Measurements from ENCODE around the gene SYDE2. TPM values are rescaled to one million over a fixed set of nuclear protein-coding genes. Genes with fewer than 3 reads are reported as not detected.
A peak's percentile ranks its signal among the peaks of the same experiment; 100 is the strongest.

SYDE2 gene
- total RNA-seq, 1 donor from 2014 or later: 23.8 TPM

DNA sequence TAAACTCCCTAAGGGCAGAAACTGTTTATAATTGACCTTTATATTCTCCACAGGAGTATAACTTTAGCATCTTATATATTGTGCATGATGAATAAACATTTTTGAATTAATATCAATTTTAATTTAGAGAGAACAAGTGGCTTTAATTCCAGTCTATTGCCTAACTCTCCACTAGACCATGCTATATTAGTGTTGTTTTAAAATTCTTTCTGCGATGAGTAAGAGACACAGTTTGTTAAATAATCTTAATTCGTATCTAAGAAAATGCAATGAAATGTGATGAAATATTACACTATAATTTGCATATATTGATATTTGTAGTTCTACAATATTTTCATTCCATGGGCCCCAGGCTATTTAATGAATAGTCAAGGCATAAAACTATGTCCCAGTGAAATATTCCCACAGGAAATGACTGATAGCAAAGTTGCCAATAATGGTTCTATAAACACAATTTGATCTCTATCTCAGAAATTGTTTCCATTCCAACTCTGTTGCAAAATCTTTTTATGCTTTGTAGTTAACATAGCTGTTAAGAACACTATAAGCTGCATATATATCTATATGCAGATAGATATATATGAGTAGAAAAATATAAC is 2.9 kb upstream of the SYDE2 start:
- Histone ChIP-seq H3K4me1 (peaks cover 4% of the 10 kb centered on the region), H3K27ac (no peak overlapping the region), H3K9me3 (no peaks in the 10 kb centered on the region), H3K36me3 (no peaks in the 10 kb centered on the region), H3K4me3 (no peak overlapping the region), H3K27me3 (no peaks in the 10 kb centered on the region)
- ATAC-seq (no peak), DNase-seq (no peak)
- intact Hi-C loops (cut with DNase I): no loop called here
- TF ChIP-seq, protein P1, sequence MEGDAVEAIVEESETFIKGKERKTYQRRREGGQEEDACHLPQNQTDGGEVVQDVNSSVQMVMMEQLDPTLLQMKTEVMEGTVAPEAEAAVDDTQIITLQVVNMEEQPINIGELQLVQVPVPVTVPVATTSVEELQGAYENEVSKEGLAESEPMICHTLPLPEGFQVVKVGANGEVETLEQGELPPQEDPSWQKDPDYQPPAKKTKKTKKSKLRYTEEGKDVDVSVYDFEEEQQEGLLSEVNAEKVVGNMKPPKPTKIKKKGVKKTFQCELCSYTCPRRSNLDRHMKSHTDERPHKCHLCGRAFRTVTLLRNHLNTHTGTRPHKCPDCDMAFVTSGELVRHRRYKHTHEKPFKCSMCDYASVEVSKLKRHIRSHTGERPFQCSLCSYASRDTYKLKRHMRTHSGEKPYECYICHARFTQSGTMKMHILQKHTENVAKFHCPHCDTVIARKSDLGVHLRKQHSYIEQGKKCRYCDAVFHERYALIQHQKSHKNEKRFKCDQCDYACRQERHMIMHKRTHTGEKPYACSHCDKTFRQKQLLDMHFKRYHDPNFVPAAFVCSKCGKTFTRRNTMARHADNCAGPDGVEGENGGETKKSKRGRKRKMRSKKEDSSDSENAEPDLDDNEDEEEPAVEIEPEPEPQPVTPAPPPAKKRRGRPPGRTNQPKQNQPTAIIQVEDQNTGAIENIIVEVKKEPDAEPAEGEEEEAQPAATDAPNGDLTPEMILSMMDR (IDR thresholded peaks at IDR 0.05): no peak

DNA sequence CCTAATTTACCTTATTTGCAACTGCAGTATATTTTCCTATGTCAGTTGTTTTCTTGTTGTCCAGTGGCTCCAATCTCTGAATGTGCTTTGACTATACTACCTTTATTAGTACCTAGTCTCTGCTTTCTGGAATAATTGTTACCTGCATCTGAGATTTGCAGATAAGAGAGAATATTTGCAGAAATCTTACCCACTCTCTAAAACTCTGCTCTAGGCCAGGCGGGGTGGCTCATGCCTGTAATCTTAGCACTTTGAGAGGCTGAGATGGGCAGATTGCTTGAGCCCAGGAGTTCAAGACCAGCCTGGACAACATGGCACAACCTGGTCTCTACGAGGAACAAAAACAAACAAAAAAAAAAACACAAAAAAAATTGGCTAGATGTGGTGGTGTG is 2.0 kb upstream of the SYDE2 start:
- TF ChIP-seq, protein P1 (IDR thresholded peaks at IDR 0.05): no peak
- no peak for DNase-seq
- H3K36me3 ChIP-seq: no peaks in the 10 kb centered on the region
- no peaks in the 10 kb centered on the region for H3K9me3 ChIP-seq
- no peaks in the 10 kb centered on the region for H3K27me3 ChIP-seq
- ATAC-seq: no peak
- intact Hi-C loops (cut with DNase I): no loop called here
- no peak overlapping the region for H3K27ac ChIP-seq
- peaks cover 4% of the 10 kb centered on the region for H3K4me1 ChIP-seq
- H3K4me3 ChIP-seq: peak overlapping the region; percentile 84

DNA sequence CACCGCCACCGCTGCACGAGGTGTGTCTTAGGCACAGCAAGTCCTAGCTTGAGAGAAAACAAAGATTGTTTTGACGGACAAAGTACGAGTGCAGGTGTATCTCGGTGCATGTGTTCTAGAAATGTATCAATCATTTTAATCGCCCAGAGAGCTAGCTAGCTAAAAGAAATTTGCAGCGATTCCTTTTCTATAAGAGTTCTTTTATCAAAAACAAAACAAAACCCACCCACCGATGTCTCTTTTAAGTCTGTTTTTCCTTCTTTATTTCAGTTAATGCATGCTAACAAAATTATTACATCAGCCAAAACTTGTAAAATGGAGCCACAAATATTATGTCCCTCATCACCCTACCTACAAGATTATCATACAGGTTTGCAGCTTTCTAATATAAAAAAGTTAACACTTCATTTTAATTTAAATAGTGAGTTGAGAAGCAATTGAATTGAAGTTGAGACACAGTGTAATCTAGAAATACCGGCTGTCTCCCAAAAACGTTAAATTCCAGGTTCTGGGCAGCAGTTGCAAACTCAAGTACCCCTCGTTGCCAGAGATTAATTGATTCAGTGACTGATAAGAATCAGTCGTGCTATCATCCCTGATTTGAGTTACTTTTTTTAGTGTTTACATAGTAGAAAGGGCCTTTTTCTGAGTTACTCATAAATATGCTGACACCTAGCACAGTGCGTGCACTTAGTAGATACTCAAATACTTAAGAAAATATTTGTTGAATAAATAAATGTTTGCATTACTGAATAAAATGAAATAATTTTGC is 1.5 kb upstream of the SYDE2 start:
- DNase-seq (no peak), ATAC-seq (no peak)
- intact Hi-C loops (cut with DNase I): no loop called here
- TF ChIP-seq, protein P1 (IDR thresholded peaks at IDR 0.05): no peak
- Histone ChIP-seq H3K4me1 (peaks cover 4% of the 10 kb centered on the region), H3K27ac (peak overlapping the region; percentile 95), H3K36me3 (no peaks in the 10 kb centered on the region), H3K27me3 (no peaks in the 10 kb centered on the region), H3K9me3 (no peaks in the 10 kb centered on the region), H3K4me3 (peak overlapping the region; percentile 84)

DNA sequence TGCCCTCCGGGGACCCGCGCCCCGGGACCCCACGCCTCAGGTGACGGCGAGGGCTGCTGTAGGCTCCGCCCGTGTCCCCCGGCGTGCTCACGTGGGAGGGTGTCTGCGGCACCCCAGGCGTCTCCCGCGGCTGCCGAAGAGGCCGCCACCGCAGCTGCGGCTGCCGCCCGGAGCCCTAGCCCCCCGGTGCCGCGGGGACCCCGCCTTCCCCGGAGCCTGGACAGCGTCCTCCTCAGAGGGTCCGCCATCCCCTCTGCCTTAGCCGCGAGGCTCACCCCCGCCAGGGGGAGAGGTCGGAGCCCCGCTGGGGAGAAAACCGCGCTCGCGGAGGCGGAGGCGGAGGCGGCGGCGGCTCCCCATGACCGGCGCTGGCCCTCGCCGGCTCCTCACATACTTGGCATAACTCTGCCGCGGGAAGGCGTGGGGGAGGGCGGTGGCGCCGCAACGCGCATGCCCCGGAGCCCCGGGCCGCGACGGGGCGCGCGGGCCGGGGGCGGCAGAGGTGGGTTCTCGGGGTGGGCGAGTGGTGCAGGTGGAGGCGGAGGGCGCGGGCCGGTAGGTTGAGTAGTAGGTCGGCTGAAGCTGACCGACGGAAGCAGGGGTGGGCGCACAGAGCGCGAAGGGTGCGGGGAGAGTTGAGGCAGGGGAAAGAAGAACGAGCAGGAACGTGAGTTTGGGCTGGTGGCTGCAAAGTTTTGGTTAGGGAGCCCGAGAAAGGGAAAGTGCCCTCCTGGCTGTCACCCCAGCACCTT is 700 bp upstream of the SYDE2 start:
- intact Hi-C loops (cut with DNase I): no loop called here
- H3K9me3 ChIP-seq: no peaks in the 10 kb centered on the region
- H3K27ac ChIP-seq: peak overlapping the region; percentile 95
- H3K27me3 ChIP-seq: no peaks in the 10 kb centered on the region
- TF ChIP-seq, protein P1 (IDR thresholded peaks at IDR 0.05): no peak
- H3K36me3 ChIP-seq: no peaks in the 10 kb centered on the region
- DNase-seq (peak; percentile 91), ATAC-seq (peak; percentile 90)
- H3K4me3 ChIP-seq: peak overlapping the region; percentile 84
- H3K4me1 ChIP-seq: peaks cover 4% of the 10 kb centered on the region

DNA sequence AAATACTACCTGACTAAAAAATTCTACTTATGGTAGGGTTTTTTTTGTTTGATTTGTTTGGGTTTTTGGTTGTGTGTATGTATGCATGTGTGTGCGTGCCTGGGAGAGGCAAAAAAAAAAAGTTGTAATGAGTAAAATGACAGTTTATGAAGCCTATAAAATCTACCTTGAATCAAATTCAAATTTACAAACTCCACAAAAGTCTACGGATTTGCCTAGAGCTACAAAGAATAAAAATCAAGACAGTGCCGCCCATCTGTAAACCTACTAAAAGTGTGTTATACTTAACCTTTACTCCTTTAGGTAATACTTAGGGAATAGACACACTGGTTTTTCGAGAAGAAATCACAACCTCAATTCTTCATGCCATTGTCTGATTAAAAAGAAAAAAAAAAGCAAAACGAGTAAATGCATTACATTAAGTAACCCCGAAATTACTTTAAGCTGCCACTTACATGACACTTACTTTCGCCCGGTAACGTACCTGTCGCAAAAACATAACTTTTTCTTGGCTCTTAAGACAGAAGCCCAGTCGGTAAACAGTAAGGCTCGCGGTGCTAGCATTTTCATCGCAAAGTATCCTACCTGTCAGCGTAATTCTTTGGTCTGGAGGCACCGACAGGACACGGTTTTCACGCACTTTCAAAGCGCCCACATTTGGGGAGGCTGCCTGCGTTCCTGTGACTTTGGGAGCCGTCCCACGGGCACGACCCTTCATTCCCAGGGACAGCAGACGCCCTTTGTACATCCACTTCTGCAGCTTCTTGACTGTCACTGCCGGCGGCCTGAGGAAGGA is 951 bp downstream of the SYDE2 start:
- H3K4me3 ChIP-seq: peak overlapping the region; percentile 84
- H3K27me3 ChIP-seq: no peaks in the 10 kb centered on the region
- TF ChIP-seq, protein P1 (IDR thresholded peaks at IDR 0.05): no peak
- H3K27ac ChIP-seq: peak overlapping the region; percentile 95
- peaks cover 4% of the 10 kb centered on the region for H3K4me1 ChIP-seq
- intact Hi-C loops (cut with DNase I): no loop called here
- H3K9me3 ChIP-seq: no peaks in the 10 kb centered on the region
- DNase-seq: no peak
- no peak for ATAC-seq
- no peaks in the 10 kb centered on the region for H3K36me3 ChIP-seq

Data from upper lobe of right lung (tissue), 1 donor.